ENCODE data around the gene PIAS4.

The PIAS4 gene

DNA sequence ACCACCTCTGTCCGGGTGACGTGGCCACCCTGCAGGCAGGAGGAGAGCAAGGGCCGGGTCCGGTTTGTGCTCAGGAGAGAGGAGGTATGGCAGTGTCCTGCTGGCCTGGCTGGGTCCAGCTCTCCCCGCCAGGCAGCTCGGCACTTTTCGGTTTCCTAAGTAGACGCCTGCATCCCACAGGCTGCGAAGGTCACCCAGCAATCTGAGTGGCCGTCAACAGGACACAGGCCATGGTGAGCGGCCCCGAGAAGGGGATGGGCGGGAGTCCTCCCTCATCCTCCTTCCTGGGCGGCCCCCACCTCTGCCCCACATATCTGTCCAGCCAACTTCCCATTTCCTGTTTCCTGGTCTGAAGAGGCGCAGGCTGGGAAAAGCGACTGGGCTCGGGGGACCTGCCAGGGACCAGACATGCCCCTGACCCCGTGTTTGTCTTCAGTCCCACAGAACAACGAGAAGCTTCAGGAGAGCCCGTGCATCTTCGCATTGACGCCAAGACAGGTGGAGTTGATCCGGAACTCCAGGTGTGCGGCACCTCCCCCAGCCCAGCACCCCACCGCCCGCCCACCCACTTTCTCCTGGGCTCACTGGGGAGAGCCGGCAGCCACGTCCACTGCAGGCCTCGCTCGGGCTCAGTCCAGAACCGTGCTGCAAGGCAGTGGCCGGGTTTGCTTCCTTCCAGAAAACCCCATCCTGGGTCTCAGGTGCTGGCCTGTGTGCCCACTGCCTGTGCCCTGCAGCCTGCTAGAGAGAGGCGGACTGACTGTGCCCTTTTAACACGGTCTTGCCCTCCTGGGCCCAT lies 16.3 kb downstream of the PIAS4 start:
- DNase-seq = no peak

DNA sequence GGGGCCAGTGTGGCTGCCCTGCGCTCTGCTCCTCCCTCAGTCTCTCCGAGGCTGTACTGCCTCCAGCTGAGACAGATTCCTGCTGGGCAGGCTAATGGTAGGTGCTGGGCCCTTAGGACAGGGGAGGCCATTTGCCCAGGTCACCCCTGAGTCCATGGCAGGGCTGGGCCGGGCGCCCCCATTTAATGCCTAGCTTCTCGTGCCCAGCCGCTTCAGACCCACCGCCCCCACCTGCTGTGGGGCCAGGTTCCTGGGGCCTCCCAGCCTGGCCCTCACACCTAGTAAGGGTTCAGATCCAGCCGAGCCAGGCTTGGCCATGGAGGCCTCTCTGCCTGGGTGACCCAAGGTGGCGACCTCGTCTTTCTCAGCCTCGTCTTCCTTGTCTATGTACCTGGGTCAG lies 17.8 kb downstream of the PIAS4 start:
- no peak for DNase-seq

DNA sequence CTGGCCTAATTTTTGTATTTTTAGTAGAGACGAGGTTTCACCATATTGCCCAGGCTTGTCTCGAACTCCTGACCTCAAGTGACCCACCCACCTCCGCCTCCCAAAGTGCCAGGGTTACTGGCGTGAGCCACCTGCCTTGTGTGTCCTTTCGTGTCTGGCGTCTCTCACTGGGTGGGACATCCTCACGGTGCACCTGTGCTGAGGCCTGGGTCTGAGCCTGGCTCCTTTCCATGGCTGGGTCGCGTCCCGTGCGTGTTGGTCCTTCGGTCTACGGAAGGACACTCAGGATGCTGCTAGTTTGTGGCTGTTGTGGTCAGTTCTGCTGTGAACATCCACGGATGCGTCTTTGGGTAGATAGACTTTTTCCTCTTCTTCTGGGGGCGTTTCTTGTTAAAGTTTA lies 19.6 kb downstream of the PIAS4 start:
- DNase-seq = no peak

DNA sequence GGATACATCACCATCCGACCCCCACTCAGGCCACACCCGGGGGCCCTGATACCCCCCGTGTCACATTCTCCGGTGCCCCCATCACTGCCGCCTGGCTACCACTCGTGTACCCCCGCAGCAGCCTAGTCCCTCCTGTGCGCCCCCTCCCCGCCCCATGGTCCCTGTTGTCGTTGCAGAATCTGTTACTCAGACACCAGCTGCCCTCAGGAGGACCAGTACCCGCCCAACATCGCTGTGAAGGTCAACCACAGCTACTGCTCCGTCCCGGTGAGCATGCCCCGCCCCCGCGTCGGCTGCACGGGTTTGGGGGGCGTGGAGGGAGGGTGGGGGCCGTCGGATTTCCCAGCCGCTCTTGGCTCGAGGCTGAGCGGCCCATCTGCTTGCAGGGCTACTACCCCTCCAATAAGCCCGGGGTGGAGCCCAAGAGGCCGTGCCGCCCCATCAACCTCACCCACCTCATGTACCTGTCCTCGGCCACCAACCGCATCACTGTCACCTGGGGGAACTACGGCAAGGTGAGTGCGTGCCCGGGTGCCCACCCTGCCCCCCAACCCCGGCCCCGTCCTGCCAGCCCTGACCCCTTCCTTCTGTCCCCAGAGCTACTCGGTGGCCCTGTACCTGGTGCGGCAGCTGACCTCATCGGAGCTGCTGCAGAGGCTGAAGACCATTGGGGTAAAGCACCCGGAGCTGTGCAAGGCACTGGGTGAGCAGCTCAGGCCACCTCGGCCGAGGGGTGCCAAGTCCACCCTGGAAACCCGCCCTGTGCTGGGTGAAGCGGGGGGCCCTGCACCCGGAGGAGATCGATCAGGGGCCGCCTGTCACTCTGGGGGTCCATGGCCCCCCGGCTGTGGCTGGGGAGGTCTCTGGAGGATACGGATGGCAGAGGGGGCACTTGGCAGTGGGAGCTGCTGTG lies 21.1 kb downstream of the PIAS4 start:
- no peak for DNase-seq

DNA sequence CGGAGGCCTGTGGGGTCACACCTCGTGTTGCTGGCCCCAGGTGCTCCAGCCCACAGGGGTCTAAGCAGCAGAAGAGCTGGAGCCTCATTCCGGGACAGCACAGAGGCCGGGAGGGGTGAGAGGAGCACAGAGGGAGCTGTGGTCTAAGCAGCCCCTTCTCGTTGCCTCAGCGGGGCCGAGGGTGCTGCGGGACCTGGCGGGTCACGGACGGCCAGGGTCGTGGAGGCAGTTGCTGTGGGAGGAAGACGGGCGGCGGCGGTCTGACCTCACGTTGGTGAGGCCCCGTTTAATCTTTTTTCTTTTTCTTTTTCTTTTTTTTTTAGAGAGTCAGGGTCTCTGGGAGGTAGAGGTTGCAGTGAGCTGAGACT lies 21.7 kb downstream of the PIAS4 start:
- no peak for DNase-seq

DNA sequence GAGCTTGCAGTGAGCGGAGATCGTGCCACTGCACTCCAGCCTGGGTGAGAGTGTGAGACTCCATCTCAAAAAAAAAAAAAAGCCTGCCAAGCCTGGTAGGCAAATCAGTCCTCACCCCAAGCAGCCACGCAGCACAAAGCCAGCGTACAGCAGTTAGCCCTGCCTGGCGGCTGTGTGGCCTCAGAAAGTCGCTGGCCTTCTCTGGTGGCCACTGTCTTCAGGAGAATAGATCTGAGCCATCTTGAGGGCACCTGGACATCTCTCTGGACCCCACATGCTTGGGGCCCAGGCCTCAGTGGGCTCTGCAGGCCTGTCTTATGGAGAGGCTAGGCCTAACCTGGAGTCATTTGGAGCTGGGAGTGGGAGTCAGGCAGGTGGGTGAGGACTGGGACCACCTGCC lies 23.0 kb downstream of the PIAS4 start:
- DNase-seq = no peak

DNA sequence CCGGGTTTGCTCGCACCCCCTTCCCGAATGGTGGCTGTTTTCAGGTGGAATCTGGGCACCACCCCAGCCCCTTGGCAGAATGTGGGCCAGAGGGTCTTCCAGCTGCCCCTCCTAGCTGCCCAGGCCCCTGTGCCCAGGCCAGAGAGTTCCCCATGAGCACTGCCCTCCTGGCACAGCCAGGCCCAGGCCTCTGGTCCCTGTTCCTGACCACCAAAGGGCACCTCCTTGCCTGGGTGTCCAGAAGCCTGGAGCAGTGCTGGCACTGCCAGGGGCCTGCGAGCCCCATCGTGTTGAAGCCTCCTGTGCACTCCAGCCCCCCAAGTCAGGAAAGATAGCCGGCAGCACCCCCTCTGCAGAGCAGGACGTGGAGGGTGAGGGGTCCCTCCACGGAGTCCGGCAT lies 23.4 kb downstream of the PIAS4 start:
- DNase-seq = no peak

DNA sequence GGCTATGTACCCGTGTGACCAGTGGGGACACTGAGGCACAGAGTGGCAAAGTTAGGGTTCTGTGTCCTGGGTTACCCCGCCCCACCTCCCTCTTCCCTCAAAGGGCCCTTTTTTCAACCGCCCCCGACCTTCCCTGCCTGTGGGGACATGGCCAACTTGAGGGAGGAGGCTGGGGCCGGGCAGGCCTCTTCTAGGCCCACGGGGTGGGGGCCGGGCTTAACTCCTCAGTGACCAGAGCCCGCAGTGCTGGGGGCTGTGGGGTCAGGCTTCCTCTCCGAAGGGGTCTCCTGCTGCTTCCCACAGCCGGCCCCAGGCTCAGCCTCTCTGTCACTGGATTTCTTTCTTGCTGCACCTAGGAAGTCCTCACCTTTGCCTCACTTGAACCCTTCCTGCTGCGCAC lies 23.9 kb downstream of the PIAS4 start:
- DNase-seq = no peak

DNA sequence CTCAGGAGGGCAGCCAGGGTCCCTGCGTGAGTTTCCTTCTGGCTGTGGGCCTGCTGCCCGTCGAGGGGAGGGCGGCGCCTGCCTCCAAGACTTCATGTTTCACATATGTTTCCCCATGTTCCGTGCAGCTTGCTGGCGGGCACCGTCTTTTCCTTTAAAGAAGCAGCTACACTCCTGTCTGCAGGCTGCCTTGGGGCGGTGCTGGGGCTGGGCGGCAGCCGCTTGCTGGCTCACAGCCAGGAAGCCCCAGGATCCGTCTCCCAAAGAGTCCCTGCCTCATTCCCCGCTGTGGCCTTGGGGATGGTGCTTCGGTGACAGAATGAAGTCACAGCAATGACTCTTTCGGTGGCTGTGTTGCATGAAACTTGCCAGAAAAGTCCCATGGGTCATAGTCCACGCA lies 24.9 kb downstream of the PIAS4 start:
- DNase-seq = no peak

DNA sequence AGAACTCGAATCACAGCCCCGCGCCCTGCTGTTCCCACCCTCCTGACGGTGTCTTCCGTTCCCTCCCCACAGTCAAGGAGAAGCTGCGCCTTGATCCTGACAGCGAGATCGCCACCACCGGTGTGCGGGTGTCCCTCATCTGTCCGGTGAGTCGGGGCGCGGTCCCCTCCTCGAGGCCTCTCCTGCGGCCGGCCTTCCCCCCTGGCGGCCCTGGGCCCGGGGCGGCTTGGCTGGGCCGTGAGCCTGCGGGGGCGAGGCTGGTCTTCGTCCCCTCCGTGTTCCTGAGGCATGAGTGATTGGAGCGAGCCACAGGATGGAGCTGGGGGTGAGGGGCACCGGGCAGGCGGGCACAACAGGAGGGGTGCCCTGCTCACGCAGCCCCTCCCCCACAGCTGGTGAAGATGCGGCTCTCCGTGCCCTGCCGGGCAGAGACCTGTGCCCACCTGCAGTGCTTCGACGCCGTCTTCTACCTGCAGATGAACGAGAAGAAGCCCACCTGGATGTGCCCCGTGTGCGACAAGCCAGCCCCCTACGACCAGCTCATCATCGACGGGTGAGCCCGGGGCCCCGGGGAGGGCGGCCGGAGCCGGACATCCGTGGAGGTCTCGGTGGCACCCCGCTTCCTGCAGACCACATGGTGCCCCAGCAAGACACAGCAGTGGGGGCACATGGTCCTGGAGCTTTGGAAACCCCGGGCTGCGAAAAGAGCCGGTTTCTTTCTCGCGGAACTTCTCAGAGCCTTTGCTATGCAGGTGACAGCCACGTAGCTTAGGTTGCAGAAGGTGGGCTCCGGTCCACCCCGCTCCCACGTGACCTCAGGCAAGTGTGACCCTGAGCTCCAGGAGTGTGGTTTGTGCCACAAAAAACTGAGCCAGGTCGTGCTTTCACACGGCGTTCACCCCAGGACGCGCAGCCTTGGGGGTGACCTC lies 25.8 kb downstream of the PIAS4 start:
- no peak for DNase-seq

DNA sequence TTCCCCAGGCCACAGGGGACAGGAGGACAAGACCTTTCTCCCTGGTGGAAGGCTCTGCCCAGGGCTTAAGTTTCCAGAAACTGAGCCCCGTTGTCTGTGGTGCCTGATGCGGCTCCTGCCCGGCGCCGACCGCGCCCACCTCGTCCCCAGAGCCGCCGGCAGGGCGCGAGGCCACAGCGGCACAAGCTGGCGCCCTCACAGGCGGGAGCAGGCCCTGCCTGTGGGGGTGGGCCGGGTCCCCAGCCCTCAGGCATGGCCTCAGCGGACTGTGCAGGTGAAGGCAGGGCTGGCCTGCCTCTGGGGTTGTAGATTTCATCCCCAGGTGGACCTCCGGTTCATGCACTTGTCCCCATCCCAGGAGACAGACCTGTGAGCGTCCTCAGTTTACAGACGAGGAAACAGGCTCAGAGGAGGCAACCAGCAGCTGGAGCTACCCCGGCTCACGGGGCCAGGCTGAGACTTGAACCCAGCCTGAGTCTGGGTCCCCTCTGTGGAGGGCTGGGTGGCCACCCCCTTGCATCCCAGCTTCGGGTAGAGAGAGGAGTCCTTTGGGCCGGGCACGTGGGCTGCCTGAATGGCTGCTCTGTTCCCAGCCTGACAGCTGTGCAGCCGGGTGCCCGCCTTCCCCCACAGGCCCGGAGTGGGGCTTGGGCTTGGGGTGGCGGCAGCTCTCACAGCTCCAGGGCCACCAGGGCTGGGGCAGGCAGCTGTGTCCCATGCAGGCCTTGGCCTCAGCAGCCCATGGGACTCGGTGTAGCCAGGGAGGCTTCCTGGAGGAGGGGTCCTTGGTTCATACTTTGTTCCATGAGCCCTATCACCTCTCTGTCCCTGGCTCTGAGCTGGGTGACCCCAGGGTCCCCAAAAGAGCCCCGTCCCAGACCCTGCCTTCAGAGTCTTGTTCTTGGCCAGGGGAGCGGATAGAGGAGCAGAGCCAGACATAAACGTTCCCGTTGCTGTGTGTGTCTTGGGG lies 26.8 kb downstream of the PIAS4 start:
- DNase-seq = no peak

DNA sequence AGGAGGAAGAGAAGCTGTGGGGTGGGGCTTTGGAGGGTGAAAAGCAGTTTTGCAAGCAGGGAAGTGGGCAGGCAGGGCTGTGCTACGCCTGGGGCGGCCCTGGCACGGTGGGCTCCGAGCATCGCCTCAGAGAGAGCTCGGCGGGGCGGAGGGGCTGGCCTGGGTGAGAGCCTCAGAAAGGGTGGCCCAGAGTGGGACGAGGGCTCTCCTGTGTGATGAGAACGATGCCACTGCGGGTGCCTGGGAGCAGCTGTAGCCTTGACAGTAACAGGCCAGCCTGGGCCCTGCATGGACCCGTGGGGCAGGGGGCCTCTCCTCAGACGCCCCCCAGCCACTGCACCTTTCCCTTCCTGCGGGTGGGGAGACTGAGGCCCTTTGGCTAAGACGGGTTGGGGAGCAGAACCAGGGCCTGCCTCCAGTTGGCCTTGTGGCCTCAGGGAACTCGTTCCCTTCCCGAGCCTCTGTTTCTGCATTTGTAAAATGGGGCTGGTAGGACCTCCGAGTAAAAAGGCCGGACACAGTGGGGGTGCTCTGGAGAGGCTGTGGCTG lies 27.6 kb downstream of the PIAS4 start:
- DNase-seq = no peak

DNA sequence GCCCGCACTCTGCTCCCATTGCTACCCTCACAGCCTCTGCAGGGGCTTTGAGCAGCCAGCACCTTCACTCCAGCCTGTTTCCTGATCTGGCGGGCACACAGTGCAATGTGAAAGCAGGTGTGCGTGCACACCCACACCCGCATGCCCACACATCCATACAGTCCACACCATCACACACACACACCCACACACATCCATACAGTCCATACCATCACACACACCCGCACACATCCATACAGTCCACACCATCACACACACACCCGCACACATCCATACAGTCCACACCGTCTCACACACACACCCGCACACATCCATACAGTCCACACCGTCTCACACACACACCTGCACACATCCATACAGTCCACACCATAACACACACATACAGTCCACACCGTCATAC lies 28.0 kb downstream of the PIAS4 start:
- no peak for DNase-seq

DNA sequence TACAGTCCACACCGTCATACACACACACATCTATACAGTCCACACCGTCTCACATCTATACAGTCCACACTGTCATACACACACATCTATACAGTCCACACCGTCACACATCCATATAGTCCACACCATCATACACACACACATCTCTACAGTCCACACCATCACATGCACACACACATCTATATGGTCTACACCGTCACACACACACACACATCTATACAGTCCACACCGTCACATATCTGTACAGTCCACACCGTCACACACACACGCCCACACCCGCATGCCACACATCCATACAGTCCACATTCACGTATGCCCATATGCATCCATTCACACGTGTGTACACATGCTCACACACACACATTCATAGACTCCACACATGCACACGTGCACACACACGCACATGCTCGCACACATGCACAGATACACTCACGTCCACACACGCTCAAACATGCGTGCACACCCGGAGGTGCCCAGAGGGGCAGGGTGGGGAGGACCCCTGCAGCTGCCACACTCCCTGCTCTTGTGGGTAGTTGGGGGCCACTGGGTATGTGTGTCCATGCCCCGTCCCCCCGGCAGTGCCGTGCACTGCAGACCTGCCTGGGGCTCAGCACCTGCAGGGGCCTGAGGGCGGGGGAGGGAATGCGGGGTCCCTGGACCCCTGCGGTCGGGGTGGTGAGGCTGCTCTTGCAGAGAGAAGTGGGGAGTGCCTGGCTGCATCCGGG lies 29.2 kb downstream of the PIAS4 start:
- DNase-seq = no peak

DNA sequence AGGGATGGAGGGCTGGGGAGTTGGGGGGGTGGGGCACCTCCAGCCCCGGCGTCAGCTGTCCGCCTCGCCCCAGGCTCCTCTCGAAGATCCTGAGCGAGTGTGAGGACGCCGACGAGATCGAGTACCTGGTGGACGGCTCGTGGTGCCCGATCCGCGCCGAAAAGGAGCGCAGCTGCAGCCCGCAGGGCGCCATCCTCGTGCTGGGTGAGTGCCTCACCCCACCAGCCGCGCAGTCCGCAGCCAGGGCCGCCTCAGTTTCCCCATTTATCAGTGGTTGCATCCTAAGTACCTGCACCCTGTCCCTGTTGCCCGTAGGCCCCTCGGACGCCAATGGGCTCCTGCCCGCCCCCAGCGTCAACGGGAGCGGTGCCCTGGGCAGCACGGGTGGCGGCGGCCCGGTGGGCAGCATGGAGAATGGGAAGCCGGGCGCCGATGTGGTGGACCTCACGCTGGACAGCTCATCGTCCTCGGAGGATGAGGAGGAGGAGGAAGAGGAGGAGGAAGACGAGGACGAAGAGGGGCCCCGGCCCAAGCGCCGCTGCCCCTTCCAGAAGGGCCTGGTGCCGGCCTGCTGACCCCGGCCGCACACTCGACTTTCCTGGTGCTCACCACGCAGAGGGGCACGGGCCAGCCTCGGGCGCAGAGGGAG lies 29.9 kb downstream of the PIAS4 start:
- DNase-seq = no peak

DNA sequence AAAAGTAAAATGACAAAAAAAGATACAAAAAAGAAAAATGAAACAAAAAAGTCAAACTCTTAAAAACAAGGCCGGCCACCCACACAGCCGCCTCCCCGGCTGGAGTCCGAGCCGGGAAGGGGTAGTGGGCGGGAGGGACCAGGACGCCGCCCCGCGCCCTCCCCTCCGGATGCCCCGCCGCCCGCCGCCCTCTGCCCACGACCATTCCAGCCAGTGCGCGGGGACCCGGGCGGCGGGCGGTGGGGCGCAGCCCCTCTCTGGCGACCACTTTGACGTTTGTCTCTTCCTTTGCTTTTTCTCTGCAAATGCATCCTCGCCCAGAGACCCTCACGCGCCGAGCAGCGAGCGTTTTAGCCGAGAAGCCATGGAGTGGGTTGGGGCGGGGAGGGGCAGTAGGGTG lies 30.5 kb downstream of the PIAS4 start:
- DNase-seq = no peak

DNA sequence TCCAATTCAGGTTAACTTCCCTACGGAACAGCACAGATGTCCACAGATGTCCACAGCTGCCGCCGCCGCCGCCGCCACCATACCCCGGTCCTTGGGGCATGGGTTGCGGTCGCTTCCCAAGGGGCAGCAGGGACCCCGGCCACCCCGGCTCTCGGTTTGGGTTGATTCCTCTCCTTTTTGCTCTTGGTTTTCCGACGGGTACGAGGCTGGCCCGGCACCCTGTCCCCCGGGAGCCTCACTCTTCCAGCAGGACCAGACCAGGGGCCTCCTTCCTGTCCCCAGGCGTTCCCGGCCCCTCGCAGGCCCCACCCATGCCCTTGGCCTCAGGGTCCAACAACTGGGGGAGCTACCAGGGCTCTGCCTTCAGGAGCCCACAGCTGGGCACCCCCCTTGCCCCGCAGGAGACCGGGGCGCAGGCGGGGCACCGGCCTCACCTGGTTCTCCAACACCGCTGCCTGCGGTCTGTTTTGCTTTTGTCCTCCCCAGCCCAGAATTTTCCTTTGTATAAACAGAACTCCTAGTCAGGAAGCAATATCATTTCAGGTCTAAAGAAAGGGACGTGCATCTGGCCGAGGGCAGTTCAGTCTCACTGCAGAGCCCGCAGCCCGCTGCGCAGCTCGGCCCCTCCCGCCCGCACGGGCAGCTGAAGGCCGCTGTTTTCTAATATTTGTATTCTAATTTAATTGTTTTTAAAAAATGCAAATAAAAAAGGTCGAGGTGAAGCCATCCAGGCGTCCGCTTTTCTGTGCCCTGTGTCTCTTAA lies 31.3 kb downstream of the PIAS4 start:
- DNase-seq = no peak

DNA sequence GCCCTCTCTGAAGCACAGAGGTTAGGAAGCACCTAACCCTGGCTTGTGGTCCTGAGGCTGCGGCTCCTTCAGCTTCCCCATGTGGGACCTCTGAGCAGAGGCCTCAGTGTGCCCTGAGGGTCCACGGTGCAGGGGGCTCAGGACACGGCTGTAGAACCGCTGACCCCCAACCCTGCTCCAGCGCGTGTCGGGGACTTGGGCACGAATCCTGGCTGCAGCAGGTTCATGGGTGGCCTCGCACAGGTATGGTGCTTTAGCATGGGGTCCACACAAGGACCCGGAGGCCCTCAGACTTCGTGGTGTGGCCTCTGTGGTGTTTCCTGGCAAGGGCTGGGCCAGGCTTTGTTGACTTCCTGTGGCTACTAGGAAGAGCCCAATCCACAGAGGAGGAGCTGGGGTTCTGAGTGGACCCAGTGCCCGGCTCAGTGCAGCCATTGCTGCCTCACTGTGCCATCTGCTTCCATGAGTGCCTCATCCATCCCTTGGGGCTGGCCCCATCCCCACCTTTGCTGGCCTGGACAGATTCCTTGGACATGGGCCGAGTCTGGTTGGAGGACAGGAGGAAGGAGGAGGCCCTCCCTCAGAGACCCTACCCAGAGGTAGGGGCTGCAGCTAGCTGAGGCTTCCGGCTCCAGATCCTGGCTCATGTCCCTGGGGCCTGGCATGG lies 34.7 kb downstream of the PIAS4 start:
- no peak for DNase-seq

DNA sequence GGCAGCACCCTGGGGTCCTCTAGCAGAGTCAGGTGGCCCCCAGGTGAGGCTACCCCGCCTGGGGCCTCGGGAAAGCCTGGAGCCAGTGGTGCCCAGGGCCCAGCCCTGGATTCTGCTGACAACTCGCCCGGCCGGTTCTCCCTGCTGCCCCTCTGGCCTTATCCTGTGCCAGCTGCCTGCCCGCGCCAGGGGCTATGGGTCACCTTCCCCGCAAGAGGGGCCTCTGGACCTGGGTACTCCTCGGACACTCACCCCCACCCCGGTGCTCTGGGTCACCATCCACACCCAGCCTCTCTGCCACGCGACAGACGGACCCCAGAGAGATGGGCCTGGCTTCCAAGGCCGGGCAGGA lies 35.2 kb downstream of the PIAS4 start:
- no peak for DNase-seq

Measured in fibroblast of skin of abdomen (primary cell).